Progenitor cell of endocrine pancreas (in vitro differentiated cells): ENCODE data around the gene CDC42BPB. TPM values are rescaled to one million over a fixed set of nuclear protein-coding genes. Genes with fewer than 3 reads are reported as not detected.

Source experiments
- DNase-seq: peaks from one replicate; pipeline ENCODE4 v3.0.0; 2021; ENCODE audit warnings: low spot score; ENCODE audit not compliant: unreplicated experiment
- H3K27ac Mint-ChIP-seq: 2 replicates; pipeline ENCODE4 v1.8.0; 2021; ENCODE audit warnings: mild to moderate bottlenecking, moderate library complexity, mixed read lengths
- H3K27me3 Mint-ChIP-seq: 2 replicates; pipeline ENCODE4 v1.8.0; 2021; ENCODE audit warnings: mixed read lengths
- H3K36me3 Mint-ChIP-seq: 2 replicates; pipeline ENCODE4 v1.8.0; 2022; ENCODE audit warnings: mixed read lengths; ENCODE audit not compliant: insufficient read depth
- H3K4me1 Mint-ChIP-seq: 2 replicates; pipeline ENCODE4 v1.8.0; 2021; ENCODE audit warnings: low read depth, mixed read lengths
- H3K4me3 Mint-ChIP-seq: 2 replicates; pipeline ENCODE4 v1.8.0; 2021; ENCODE audit warnings: low read depth, mild to moderate bottlenecking, moderate library complexity, mixed read lengths
- H3K9me3 Mint-ChIP-seq: 2 replicates; pipeline ENCODE4 v1.8.0; 2021; ENCODE audit warnings: low read depth, mixed read lengths
- CTCF ChIP-seq: fragments of 200-600 bp; sonication (generic); IDR thresholded peaks from one replicate; pipeline ENCODE4 v1.5.0; 2021; ENCODE audit warnings: antibody characterized with exemption, mild to moderate bottlenecking; ENCODE audit not compliant: unreplicated experiment
- total RNA-seq: library from RNA; stranded (reverse); gene quantifications from 2 replicates; pipeline ENCODE4 v1.2.1, GENCODE V29; 2021

Gene CDC42BPB
- total RNA-seq, 1 donor from 2014 or later: 105 TPM

DNA sequence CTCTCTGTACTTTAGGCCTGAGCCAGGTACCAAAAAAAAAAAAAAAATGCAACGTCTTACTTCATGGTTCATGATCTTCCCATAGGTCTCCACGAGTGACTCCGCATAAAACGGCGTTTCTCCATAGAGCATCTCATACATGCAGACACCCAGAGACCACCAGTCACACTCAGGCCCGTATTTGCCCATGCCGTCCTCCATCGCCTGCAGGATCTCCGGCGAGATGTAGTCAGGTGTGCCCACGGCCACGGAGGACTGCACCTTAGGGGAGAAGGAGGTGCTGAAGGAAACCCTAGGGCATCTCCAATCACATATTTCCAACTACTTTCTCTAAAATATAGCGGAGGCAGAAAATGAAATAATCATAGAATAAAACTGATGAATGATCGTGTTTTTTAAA, 73.9 kb downstream of the CDC42BPB start:
- Mint-ChIP-seq H3K4me3 (no peak overlapping the region), H3K27me3 (no peaks in the 10 kb centered on the region), H3K27ac (no peak overlapping the region), H3K4me1 (no peaks in the 10 kb centered on the region), H3K9me3 (peaks cover 12% of the 10 kb centered on the region), H3K36me3 (peaks cover 37% of the 10 kb centered on the region)
- DNase-seq: no peak
- no peak for TF ChIP-seq CTCF

DNA sequence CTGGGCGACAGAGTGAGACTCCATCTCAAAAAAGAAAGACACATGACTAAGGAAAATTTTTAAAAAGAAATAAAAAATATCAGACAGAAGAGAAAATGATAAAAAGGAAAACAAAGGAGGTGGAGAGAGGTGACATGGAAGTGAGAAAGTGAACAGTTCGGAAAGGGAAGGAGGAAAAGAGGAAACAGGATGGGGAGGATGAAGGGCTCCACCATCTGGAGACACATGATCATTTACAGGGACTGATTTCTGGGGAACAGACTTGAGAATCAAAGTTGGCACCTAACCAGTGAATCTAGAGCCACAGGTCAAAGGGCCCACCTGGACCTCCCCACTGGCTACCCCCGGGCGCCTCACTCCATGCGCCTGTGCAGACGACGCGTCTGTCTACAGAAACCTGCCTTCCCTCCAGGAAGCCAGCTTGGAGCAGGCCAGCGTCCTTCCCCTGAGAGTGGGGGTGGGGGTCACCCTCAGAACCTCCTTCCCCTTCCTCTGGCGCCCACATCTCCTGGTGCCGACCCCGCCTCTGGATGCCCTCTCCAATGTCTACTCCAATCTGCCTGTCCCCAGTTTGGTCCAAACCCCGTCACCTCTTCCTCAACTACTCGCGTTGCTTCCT, 74.4 kb downstream of the CDC42BPB start:
- peaks cover 7% of the 10 kb centered on the region for H3K9me3 Mint-ChIP-seq
- peaks cover 34% of the 10 kb centered on the region for H3K36me3 Mint-ChIP-seq
- H3K27ac Mint-ChIP-seq: no peak overlapping the region
- no peaks in the 10 kb centered on the region for H3K4me1 Mint-ChIP-seq
- no peak for DNase-seq
- no peak for TF ChIP-seq CTCF
- no peak overlapping the region for H3K4me3 Mint-ChIP-seq
- no peaks in the 10 kb centered on the region for H3K27me3 Mint-ChIP-seq

- H3K4me3 Mint-ChIP-seq: no peak overlapping the region
- no peaks in the 10 kb centered on the region for H3K27me3 Mint-ChIP-seq
- H3K4me1 Mint-ChIP-seq: no peaks in the 10 kb centered on the region
- H3K9me3 Mint-ChIP-seq: no peaks in the 10 kb centered on the region
- H3K36me3 Mint-ChIP-seq: peaks cover 24% of the 10 kb centered on the region
- DNase-seq: no peak
- H3K27ac Mint-ChIP-seq: no peak overlapping the region
- TF ChIP-seq CTCF: no peak
Observed at GRCh38 chr14:102980409-102980810, 76.9 kb downstream of the CDC42BPB start.

GRCh38 chr14:102979406-102979805, 77.9 kb downstream of the CDC42BPB start:
- Mint-ChIP-seq H3K4me1 (no peaks in the 10 kb centered on the region), H3K4me3 (no peak overlapping the region), H3K9me3 (no peaks in the 10 kb centered on the region), H3K27ac (no peak overlapping the region), H3K27me3 (no peaks in the 10 kb centered on the region), H3K36me3 (peaks cover 24% of the 10 kb centered on the region)
- no peak for DNase-seq
- no peak for TF ChIP-seq CTCF

GRCh38 chr14:102977475-102977874, 79.9 kb downstream of the CDC42BPB start:
- no peak for TF ChIP-seq CTCF
- no peak for DNase-seq
- Mint-ChIP-seq H3K4me1 (no peaks in the 10 kb centered on the region), H3K9me3 (no peaks in the 10 kb centered on the region), H3K27ac (no peak overlapping the region), H3K36me3 (peaks cover 26% of the 10 kb centered on the region), H3K27me3 (no peaks in the 10 kb centered on the region), H3K4me3 (no peak overlapping the region)
